HL-60/S4 treated with retinoic acid at 250 ng/mL for 4 days and 3 days (cell line): ENCODE measurements around the gene KCNK7.
"Not testable (repeated sequence)": the region's sequence is repeated elsewhere in the genome, so short reads cannot be mapped to it uniquely, and the experiment has no call there.

Source experiments
- in situ Hi-C: fragments of 300-500 bp; cut with MboI; formaldehyde crosslinking; loops from 2 replicates; pipeline ENCODE4 v1.7.0; 2022; ENCODE audit warnings: low sequenced_read_pairs

KCNK7 gene

DNA sequence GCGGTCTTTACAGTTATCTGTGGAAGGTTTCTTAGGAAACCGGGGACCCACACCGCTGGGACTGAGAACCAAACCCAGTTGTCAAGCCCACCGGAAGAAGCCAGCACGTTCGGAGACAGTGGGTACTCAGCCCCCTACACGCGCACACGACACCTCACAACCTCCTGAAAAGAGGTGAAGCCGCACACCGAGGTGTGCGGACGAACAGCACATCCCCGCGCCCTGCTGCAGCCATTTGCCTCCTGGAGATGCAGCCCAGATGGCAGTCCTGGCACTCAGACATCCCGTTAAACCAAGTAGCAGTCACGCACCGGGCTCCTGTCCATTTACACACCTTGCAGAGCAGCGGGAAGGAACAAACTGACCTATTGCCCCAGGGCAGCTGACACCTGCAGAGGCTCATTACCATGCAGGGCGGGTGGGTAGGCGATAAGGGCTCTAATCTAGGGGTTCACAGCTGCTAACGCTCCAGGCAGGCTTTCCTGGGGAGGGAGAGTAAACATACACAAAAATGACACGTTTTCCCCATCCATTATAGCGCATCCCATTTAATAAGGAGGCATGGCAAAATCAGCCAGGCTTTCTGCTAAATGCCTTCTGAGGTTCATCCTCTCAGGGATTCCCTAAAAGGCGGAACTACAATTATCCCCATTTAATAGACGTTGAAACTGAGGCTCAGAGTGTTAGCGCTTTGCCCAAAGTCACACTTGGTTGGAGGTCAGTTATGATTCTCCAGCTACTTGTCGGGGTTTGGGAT, 20.6 kb downstream of the KCNK7 start:
- in situ Hi-C loops = no loop called here

DNA sequence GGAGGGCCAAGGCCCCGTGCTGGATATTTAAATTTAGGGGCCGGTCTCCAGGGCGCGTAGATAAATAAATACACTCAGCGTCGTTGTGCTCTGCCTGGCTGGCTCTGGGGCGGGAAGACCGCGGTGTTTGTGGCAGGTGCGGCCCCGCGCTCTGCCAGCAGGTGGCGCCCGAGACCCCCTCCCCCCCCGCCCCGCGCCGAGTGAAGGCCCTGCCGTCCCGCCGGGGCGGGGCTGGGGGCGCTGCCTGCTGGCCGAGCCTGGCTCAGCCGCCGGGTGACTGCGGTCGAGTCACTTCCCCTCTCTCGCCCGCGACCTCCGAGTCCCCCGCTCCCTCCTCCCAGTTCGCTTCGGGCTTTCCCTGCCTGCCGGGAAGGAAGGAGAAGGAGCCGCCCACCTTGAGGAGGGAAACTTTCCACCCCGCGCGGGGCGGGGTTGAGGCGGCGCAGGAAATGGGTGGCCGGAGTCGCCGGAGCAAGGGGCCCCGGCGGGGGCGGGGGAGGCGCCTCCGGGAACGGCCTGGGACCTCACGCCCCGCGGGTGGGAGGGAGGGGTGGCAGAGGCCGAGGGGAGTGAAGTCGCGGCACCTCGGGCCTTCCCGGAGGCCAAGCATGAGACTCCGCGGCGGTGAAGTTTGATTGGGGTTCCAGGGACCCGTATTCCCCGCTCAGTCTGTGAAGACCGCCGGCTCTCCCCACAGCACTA, 21.3 kb downstream of the KCNK7 start:
- in situ Hi-C loops = no loop called here

GRCh38 chr11:65573391-65574079, 22.1 kb downstream of the KCNK7 start:
- in situ Hi-C loops = no loop called here

DNA sequence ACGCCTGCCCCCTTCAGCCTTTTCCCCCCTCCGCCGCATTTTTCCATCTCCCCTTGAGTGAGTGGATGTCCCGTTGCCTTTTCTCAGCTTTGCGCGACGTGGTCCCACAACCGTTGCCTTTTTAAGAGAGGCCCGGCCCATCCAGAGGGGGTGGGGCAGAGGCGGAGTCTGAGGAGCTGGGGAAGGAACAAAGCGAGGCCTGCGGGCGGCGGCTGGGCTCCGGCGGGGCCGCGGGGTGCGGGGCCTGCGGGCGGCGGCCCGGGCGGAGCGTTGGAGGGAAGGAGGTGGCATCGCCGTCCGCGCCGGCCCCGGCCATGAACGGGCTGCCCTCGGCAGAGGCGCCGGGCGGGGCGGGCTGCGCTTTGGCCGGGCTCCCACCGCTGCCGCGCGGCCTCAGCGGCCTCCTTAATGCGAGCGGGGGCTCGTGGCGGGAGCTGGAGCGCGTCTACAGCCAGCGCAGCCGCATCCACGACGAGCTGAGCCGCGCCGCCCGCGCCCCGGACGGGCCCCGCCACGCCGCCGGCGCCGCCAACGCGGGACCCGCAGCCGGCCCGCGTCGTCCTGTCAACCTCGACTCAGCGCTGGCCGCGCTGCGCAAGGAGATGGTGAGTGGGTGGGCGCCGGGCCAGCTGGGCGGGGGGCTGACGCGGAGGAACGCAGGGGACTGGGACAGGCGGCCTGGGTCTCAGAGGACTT, 23.1 kb downstream of the KCNK7 start, which contains the start of gene FAM89B:
FAM89B (plus strand) TSS at position 183 of the 696 bp plus-strand sequence; CDS start at position 315, 132 bp downstream.
- in situ Hi-C loops = no loop called here

GRCh38 chr11:65571940-65572339, 23.7 kb downstream of the KCNK7 start:
- in situ Hi-C loops = no loop called here

- in situ Hi-C loops = no loop called here
Observed at GRCh38 chr11:65571420-65571819, 24.2 kb downstream of the KCNK7 start.

GRCh38 chr11:65569973-65570918, 25.4 kb downstream of the KCNK7 start, which contains the start of gene ZNRD2:
Gene ZNRD2 (plus strand): TSS chr11:65570477. CDS start chr11:65570492, 15 bp downstream.
- in situ Hi-C loops = no loop called here

- in situ Hi-C loops = no loop called here
Observed at GRCh38 chr11:65569164-65569972, 26.2 kb downstream of the KCNK7 start.

GRCh38 chr11:65565624-65566453, 29.8 kb downstream of the KCNK7 start:
- in situ Hi-C loops = no loop called here

DNA sequence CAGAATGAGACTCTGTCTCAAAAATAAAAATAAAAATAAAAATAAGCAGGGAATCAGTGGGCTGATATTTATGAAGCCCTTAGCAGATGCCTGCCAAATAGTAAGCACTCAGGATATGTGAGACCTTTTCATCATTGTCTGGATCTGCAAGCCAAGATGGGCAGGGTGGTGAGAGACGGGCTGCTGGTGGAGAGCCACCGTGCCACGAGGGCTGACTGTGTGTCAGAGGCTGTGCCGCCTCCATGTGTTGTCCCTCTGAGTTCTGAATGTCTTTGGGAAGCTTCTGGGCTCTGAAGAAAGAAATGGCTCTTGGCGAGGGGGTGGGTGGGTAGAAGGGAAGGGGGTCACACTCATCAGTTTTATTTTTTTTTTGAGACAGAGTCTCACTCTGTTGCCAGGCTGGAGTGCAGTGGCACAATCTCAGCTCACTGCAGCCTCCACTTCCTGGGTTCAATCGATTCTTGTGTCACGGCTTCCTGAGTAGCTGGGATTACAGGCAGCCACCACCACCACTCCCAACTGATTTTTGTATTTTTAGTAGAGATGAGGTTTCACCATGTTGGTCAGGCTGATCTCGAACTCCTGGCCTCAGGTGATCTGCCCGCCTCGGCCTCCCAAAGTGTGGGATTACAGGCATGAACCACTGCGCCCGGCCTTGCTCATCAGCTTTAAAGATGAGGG, 30.6 kb downstream of the KCNK7 start:
- in situ Hi-C loops = not testable (repeated sequence)

- in situ Hi-C loops = no loop called here
Observed at GRCh38 chr11:65563601-65564000, 32.0 kb downstream of the KCNK7 start.

DNA sequence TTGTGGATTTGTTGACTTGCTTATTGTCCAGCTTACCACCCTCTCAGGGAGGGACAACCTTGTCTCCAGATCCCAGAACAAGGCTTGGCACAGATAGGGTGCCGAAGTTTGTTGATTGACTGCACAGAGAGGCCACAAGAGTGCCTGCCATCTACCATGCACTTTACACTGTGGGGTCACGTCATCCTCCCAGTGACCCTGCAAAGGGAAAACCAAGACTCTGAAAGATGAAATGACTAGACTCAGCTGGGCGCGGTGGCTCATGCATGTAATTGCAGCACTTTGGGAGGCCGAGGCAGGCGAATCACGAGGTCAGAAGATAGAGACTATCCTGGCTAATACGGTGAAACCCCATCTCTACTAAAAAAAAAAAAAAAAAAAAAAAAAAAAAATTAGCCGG, 32.8 kb downstream of the KCNK7 start:
- in situ Hi-C loops = no loop called here

GRCh38 chr11:65562020-65562419, 33.6 kb downstream of the KCNK7 start:
- in situ Hi-C loops = no loop called here

DNA sequence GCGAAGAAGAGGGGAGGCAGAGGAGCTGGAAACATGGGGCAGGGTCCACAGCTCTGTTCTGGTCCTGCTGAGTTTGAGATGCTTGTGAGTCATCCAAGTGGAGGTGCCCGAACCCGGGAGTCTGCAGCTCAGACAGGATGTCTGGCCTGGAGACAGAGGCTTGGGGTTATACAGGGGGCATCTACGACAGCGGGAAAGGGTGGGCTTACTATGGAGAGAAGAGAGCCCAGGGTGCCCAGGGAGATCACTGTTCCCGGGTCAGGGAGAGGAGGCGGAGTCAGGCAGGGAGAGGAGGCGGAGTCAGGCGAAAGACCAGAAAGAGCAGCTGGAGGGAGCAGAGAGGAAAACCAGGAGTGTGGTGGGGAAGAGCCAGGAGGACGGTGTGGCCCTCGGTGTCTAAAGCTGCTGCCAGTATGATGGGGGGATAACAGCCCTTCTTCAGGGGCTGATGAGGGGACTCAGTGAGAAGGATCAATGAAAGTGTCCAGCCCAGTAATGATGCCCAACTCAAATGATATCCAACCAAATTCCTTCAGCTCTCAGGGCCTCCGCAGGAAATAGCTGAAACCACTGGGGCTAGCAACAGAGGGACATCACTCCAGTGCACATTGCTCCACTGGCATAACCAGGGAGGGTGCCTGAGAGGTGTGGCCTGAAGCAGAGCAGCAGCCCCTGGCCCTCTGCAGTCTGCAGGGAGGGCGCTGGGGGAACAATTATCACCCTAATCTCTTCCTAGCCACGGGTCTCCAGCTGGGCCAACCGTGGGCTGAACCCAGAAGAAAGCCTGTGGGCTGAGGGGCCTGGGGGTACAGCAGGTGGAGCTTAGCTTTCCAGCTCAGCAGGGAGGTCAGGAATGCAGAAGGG, 34.8 kb downstream of the KCNK7 start:
- in situ Hi-C loops = no loop called here

DNA sequence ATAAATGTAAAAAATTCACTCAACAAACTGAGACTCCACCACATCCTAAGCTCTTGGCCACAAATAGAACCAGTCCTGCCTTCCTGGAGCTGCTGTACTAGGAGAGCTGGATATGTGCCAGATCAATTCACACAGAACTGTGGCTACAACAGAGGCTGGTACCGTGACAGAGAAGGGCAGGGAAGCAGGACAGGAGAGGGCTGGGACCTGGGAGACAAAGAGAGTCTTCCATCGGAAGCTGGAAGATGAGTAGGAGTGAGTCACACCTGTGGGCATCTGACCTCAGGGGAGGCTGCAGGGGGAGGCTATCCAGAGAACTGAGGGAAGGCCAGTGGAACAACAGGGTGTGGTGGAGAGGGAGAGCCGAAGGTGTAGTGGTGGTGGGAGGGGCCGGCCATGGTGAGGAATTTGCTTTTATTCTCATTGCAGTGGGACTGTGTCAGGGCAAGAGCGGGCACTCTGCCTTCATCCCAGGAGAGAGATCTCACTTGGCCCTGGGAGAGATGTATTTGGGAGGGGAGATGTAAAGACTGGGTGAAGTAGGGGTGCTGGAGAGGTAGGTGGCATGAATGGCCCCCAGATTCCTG, 35.6 kb downstream of the KCNK7 start:
- in situ Hi-C loops = no loop called here

DNA sequence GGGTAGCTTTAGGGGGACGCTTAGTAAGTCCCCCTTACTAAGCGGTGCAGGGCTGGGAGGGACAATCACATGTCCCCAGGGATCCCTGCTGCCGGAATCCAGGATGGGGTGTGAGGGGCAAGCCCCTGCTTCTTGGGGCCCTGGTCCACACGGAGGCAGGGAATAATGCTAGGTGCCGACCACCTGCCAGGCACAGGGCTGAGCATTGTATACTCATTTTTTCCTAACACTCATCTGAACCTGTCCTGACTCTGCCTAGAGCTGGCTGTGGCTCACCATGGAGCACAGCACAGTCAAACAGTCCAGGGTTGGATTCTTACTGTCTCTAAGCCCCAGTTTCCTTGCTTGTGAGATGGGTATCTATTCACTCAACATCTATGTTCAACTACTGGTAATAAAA, 36.1 kb downstream of the KCNK7 start:
- in situ Hi-C loops = no loop called here
